DMS153 treated with DMSO at 0.1 percent for 48 hours (cell line): Measurements from ENCODE around the gene HCST.
"Not testable (repeated sequence)": the region's sequence is repeated elsewhere in the genome, so short reads cannot be mapped to it uniquely, and the experiment has no call there.

Experiments used
- DNase-seq: peaks from one replicate; lab custom pipeline; 2025; ENCODE audit not compliant: unreplicated experiment; lab: John Stamatoyannopoulos, UW

HCST gene

GRCh38 chr19:35903550-35904179 is 1.3 kb downstream of the HCST start:
- DNase-seq: peak; percentile 62

- no peak for DNase-seq
Measured at GRCh38 chr19:35904311-35905068, 2.2 kb downstream of the HCST start.

GRCh38 chr19:35905178-35905727 is 2.9 kb downstream of the HCST start:
- no peak for DNase-seq

GRCh38 chr19:35907377-35907745 is 5.0 kb downstream of the HCST start:
- no peak for DNase-seq

GRCh38 chr19:35908010-35908441 is 5.7 kb downstream of the HCST start, which contains the start of gene TYROBP:
TYROBP (minus strand) TSS chr19:35908295; CDS start chr19:35908228, 67 bp downstream.
- DNase-seq: no peak

- no peak for DNase-seq
Measured at GRCh38 chr19:35908973-35909683, 6.8 kb downstream of the HCST start.

GRCh38 chr19:35909684-35910035 is 7.3 kb downstream of the HCST start:
- DNase-seq: no peak

- DNase-seq: not testable (repeated sequence)
Measured at GRCh38 chr19:35910355-35910754, 8.0 kb downstream of the HCST start.

- DNase-seq: no peak
Measured at GRCh38 chr19:35911173-35911572, 8.8 kb downstream of the HCST start.

GRCh38 chr19:35911790-35912189 is 9.5 kb downstream of the HCST start:
- DNase-seq: no peak

- no peak for DNase-seq
Measured at GRCh38 chr19:35913589-35913988, 11.3 kb downstream of the HCST start.

GRCh38 chr19:35915443-35915842 is 13.1 kb downstream of the HCST start:
- no peak for DNase-seq

- no peak for DNase-seq
Measured at GRCh38 chr19:35919306-35919705, 17.0 kb downstream of the HCST start.

GRCh38 chr19:35921012-35921411 is 18.7 kb downstream of the HCST start:
- no peak for DNase-seq

- DNase-seq: no peak
Measured at GRCh38 chr19:35925501-35925900, 23.2 kb downstream of the HCST start.

- no peak for DNase-seq
Measured at GRCh38 chr19:35928507-35928906, 26.2 kb downstream of the HCST start.

GRCh38 chr19:35929876-35930275 is 27.5 kb downstream of the HCST start:
- no peak for DNase-seq

GRCh38 chr19:35931161-35931873 is 29.0 kb downstream of the HCST start:
- peak; percentile 98 for DNase-seq

- DNase-seq: no peak
Measured at GRCh38 chr19:35931874-35932202, 29.5 kb downstream of the HCST start.

GRCh38 chr19:35932291-35932936 is 30.1 kb downstream of the HCST start:
- no peak for DNase-seq
